C4-2B (cell line): ENCODE results near the gene DHRS1.

Experiments used
- CTCF ChIP-seq: fragments of 450-650 bp; conservative IDR thresholded peaks from 2 replicates; pipeline ENCODE4 v1.5.1; 2017; ENCODE audit warnings: mild to moderate bottlenecking
- ZFX ChIP-seq: fragments of 450-650 bp; IDR thresholded peaks from 2 replicates; pipeline ENCODE4 v1.6.1; 2017

- no peak; the same call in 1 of the 2 replicates for TF ChIP-seq CTCF
- no peak for TF ChIP-seq ZFX
Observed at GRCh38 chr14:24279301-24280186, 20.0 kb downstream of the DHRS1 start.
